Prostate gland (tissue), 2 donors: Measurements from ENCODE around the gene ATG7. TPM values are rescaled to one million over a fixed set of nuclear protein-coding genes. Genes with fewer than 3 reads are reported as not detected.

Source experiments
- DNase-seq: peaks from one replicate; pipeline ENCODE4 v3.0.0-alpha.2; 2019; ENCODE audit warnings: low spot score
- H3K27ac ChIP-seq, 2 donors: fragments of 200-600 bp; sonication (generic); 2 replicates each; pipeline ENCODE4 v1.5.1; 2017 to 2019
- H3K27me3 ChIP-seq: fragments of 200-600 bp; sonication (generic); replicated peaks from 2 replicates; pipeline ENCODE4 v1.5.1; 2019; ENCODE audit not compliant: insufficient read depth
- H3K36me3 ChIP-seq, 2 donors: fragments of 200-600 bp; sonication (generic); 1 replicate in 1 of 2; 2 replicates in 1 of 2; pipeline versions ENCODE4 v1.5.1 to v1.8.1; 2017 to 2019
- H3K4me1 ChIP-seq: fragments of 200-600 bp; sonication (generic); replicated peaks from 2 replicates; pipeline ENCODE4 v1.5.1; 2019
- H3K4me3 ChIP-seq, 2 donors: fragments of 200-600 bp; sonication (generic); 2 replicates each; pipeline ENCODE4 v1.5.1; 2017 to 2019
- H3K9me3 ChIP-seq: fragments of 200-600 bp; sonication (generic); 2 replicates; pipeline ENCODE4 v1.5.1; 2017
- CTCF ChIP-seq, 4 experiments: fragments of 200-600 bp in 2 of 4; fragments of 450-650 bp in 2 of 4; sonication (generic) in 2 of 4; IDR thresholded peaks; 1 replicate in 3 of 4; 2 replicates in 1 of 4; pipeline ENCODE4 v1.5.1; 2016 to 2019; ENCODE audit warnings: antibody characterized with exemption in 4 of 4, mild to moderate bottlenecking in 2 of 4, moderate library complexity in 2 of 4
- POLR2A ChIP-seq: fragments of 450-650 bp; IDR thresholded peaks from one replicate; pipeline ENCODE4 v1.6.1; 2016; ENCODE audit warnings: antibody characterized with exemption, mild to moderate bottlenecking
- POLR2AphosphoS5 ChIP-seq: sonication (generic); formaldehyde crosslinking; IDR thresholded peaks from one replicate; pipeline ENCODE4 v1.6.1; 2017; ENCODE audit warnings: antibody characterized with exemption
- WGBS: methylation state at CpG from one replicate; pipeline ENCODE4 v1.1.5; 2018; 5-methylcytosine and 5-hydroxymethylcytosine counted together
- intact Hi-C: fragments of 100-400 bp; cut with DNase I; formaldehyde crosslinking; loops from one replicate; pipeline ENCODE4 v1.14.2; 2022
- total RNA-seq, 2 donors: library from RNA; depleted of rRNA; stranded (reverse); fragments of >200 nt; gene quantifications; one replicate each; pipeline ENCODE4 v1.1.0, GENCODE V29; 2016

The ATG7 gene
- total RNA-seq, 2 donors from 2014 or later, result 25.2 to 66.5 TPM

- no peak for DNase-seq
- Histone ChIP-seq H3K36me3 (no peaks in the 10 kb centered on the region), H3K4me3 (no peak overlapping the region), H3K4me1 (peaks cover 2% of the 10 kb centered on the region), H3K9me3 (no peaks in the 10 kb centered on the region), H3K27me3 (no peaks in the 10 kb centered on the region), H3K27ac (no peak overlapping the region)
- intact Hi-C loops, result no loop called here
- TF ChIP-seq POLR2A, result no peak
- no peak for TF ChIP-seq POLR2AphosphoS5
- no peak for TF ChIP-seq CTCF (IDR thresholded peaks at IDR 0.05)
- over 99% methylated on average over 6 of the region's 6 CpGs for WGBS
These were observed 203.1 kb downstream of the ATG7 start for GRCh38 chr3:11475324-11475723.

- no peak for TF ChIP-seq POLR2A
- TF ChIP-seq CTCF (IDR thresholded peaks at IDR 0.05), result no peak
- TF ChIP-seq POLR2AphosphoS5, result no peak
- no peak overlapping the region for H3K4me3 ChIP-seq
- H3K27ac ChIP-seq, result no peak overlapping the region
These were observed 204.5 kb downstream of the ATG7 start for GRCh38 chr3:11476735-11477144.

GRCh38 chr3:11477407-11477911 is 205.3 kb downstream of the ATG7 start:
- intact Hi-C loops, result no loop called here
- Histone ChIP-seq H3K36me3 (no peaks in the 10 kb centered on the region), H3K9me3 (no peaks in the 10 kb centered on the region), H3K4me1 (peaks cover 12% of the 10 kb centered on the region), H3K27ac (peak overlapping the region; percentile 15 to 25), H3K4me3 (no peak overlapping the region), H3K27me3 (no peaks in the 10 kb centered on the region)
- no peak for TF ChIP-seq POLR2AphosphoS5
- TF ChIP-seq CTCF (IDR thresholded peaks at IDR 0.05), result no peak
- TF ChIP-seq POLR2A, result no peak
- WGBS, result 30% methylated on average over 3 of the region's 3 CpGs
- DNase-seq, result no peak

More at GRCh38 chr3:11476735-11477144, 204.5 kb downstream of the ATG7 start:
- 18% methylated on average over 1 of the region's 1 CpG for WGBS
- H3K36me3 ChIP-seq, result no peaks in the 10 kb centered on the region
- no peaks in the 10 kb centered on the region for H3K9me3 ChIP-seq
- no peak for DNase-seq
- intact Hi-C loops, result no loop called here
- H3K4me1 ChIP-seq, result peaks cover 12% of the 10 kb centered on the region
- no peaks in the 10 kb centered on the region for H3K27me3 ChIP-seq

GRCh38 chr3:11478167-11478566 is 206.0 kb downstream of the ATG7 start:
- Histone ChIP-seq H3K4me1 (peaks cover 12% of the 10 kb centered on the region), H3K4me3 (no peak overlapping the region), H3K36me3 (no peaks in the 10 kb centered on the region), H3K27me3 (no peaks in the 10 kb centered on the region), H3K27ac (peak overlapping the region; percentile 15 to 25), H3K9me3 (no peaks in the 10 kb centered on the region)
- intact Hi-C loops, result no loop called here
- WGBS, result 54% methylated on average over 2 of the region's 2 CpGs
- DNase-seq, result no peak
- TF ChIP-seq CTCF (IDR thresholded peaks at IDR 0.05), result no peak
- TF ChIP-seq POLR2AphosphoS5, result no peak
- no peak for TF ChIP-seq POLR2A

GRCh38 chr3:11479221-11479620 is 207.0 kb downstream of the ATG7 start:
- TF ChIP-seq CTCF (IDR thresholded peaks at IDR 0.05), result no peak
- no peak for TF ChIP-seq POLR2A
- TF ChIP-seq POLR2AphosphoS5, result peak; percentile 37
- intact Hi-C loops, result no loop called here
- H3K27me3 ChIP-seq, result no peaks in the 10 kb centered on the region
- DNase-seq, result peak; percentile 29
- no peaks in the 10 kb centered on the region for H3K36me3 ChIP-seq
- no peaks in the 10 kb centered on the region for H3K9me3 ChIP-seq
- peaks cover 12% of the 10 kb centered on the region for H3K4me1 ChIP-seq
- H3K4me3 ChIP-seq, result no peak overlapping the region
- WGBS, result 15% methylated on average over 3 of the region's 3 CpGs
- peak overlapping the region in 1 of 2 donors; percentile 3 for H3K27ac ChIP-seq
